IMR-90 (cell line): Measurements from ENCODE around the gene PITHD1. TPM values are rescaled to one million over a fixed set of nuclear protein-coding genes. Genes with fewer than 3 reads are reported as not detected.

Experiments
- ATAC-seq: fragments of 200-7000 bp; cut with Tn5 transposase; 2 replicates; pipeline ENCODE4 v1.9.1; 2020; ENCODE audit warnings: low read depth, mild to moderate bottlenecking, moderate library complexity
- BruUV-seq: library from RNA; stranded (reverse); fragments of 400-500 nt; replicated peaks from 2 replicates; lab custom pipeline; 2021; lab: Mats Ljungman, UMichigan
- CTCF ChIA-PET: fragments of 300-600 bp; formaldehyde crosslinking; extraction: SDS; loops from one replicate; lab custom pipeline; 2021; ENCODE audit warnings: antibody characterized with exemption; lab: Yijun Ruan, JAX
- POLR2A ChIA-PET: fragments of 300-600 bp; sonication (Branson Sonifier 250); formaldehyde crosslinking; loops from one replicate; lab custom pipeline; 2022; ENCODE audit warnings: antibody characterized with exemption; ENCODE audit not compliant: unreplicated experiment; lab: Charles Lee
- DNase-seq: peaks from one replicate; pipeline ENCODE4 v3.0.0; 2013
- H2AFZ ChIP-seq: replicated peaks from 2 replicates; pipeline ENCODE3; 2013; ENCODE audit warnings: low read length, mild to moderate bottlenecking; ENCODE audit not compliant: poor library complexity
- H2AK5ac ChIP-seq: 2 replicates; pipeline ENCODE4 v1.6.1; 2013; ENCODE audit warnings: low read depth, low read length, inconsistent platforms
- H2AK9ac ChIP-seq: replicated peaks from 2 replicates; pipeline ENCODE3; 2013; ENCODE audit warnings: mild to moderate bottlenecking, low read depth, low read length, moderate library complexity; ENCODE audit not compliant: poor library complexity
- H2BK120ac ChIP-seq: 2 replicates; pipeline ENCODE4 v1.6.1; 2013; ENCODE audit warnings: low read depth, low read length, inconsistent platforms
- H2BK15ac ChIP-seq: 3 replicates; pipeline ENCODE4 v1.6.1; 2013; ENCODE audit warnings: low read depth, low read length, inconsistent platforms
- H2BK20ac ChIP-seq: 2 replicates; pipeline ENCODE4 v1.6.1; 2013; ENCODE audit warnings: low read depth, mild to moderate bottlenecking, inconsistent platforms, low read length, moderate library complexity
- H2BK5ac ChIP-seq: 2 replicates; pipeline ENCODE4 v1.6.1; 2013; ENCODE audit warnings: mild to moderate bottlenecking, low read depth, low read length, inconsistent platforms; ENCODE audit not compliant: poor library complexity, severe bottlenecking
- H3K14ac ChIP-seq: replicated peaks from 2 replicates; pipeline ENCODE4 v1.6.1; 2013; ENCODE audit warnings: low read depth, low read length, inconsistent platforms
- H3K18ac ChIP-seq: 2 replicates; pipeline ENCODE4 v1.6.1; 2013; ENCODE audit warnings: low read depth, low read length, control low read depth
- H3K23ac ChIP-seq: 2 replicates; pipeline ENCODE4 v1.6.1; 2013; ENCODE audit warnings: low read depth, low read length, inconsistent platforms
- H3K27ac ChIP-seq: 2 replicates; pipeline ENCODE4 v1.5.1; 2013; ENCODE audit warnings: mild to moderate bottlenecking, control low read depth, low read length; ENCODE audit not compliant: insufficient read depth
- H3K27me3 ChIP-seq: 2 replicates; pipeline ENCODE4 v1.6.1; 2013; ENCODE audit warnings: low read length; ENCODE audit not compliant: control insufficient read depth, insufficient read depth
- H3K36me3 ChIP-seq: 2 replicates; pipeline ENCODE4 v1.6.1; 2013; ENCODE audit warnings: low read length, mixed read lengths; ENCODE audit not compliant: control insufficient read depth, insufficient read depth
- H3K4ac ChIP-seq: 2 replicates; pipeline ENCODE4 v1.6.1; 2013; ENCODE audit warnings: low read depth, low read length, inconsistent platforms
- H3K4me1 ChIP-seq: 2 replicates; pipeline ENCODE4 v1.6.1; 2013; ENCODE audit warnings: low read length, mixed read lengths; ENCODE audit not compliant: control insufficient read depth, insufficient read depth
- H3K4me2 ChIP-seq: 2 replicates; pipeline ENCODE4 v1.6.1; 2013; ENCODE audit warnings: low read depth, mild to moderate bottlenecking, control low read depth, low read length, moderate library complexity
- H3K4me3 ChIP-seq: 2 replicates; pipeline ENCODE4 v1.5.1; 2013; ENCODE audit warnings: low read depth, mild to moderate bottlenecking, control low read depth, low read length, moderate library complexity; ENCODE audit not compliant: insufficient read depth
- H3K56ac ChIP-seq: 2 replicates; pipeline ENCODE4 v1.6.1; 2013; ENCODE audit warnings: low read length, inconsistent platforms; ENCODE audit not compliant: insufficient read depth; ENCODE audit errors: extremely low read depth
- H3K79me1 ChIP-seq, 2 experiments: 2 replicates each; pipeline ENCODE4 v1.6.1; 2013; ENCODE audit warnings: low read length in 2 of 2, inconsistent platforms in 1 of 2, low read depth in 1 of 2
- H3K9ac ChIP-seq: 2 replicates; pipeline ENCODE4 v1.6.1; 2013; ENCODE audit warnings: low read depth, low read length, control low read depth
- H3K9me1 ChIP-seq: 2 replicates; pipeline ENCODE4 v1.6.1; 2013; ENCODE audit warnings: low read length, inconsistent platforms; ENCODE audit not compliant: insufficient read depth
- H3K9me3 ChIP-seq: 2 replicates; pipeline ENCODE4 v1.6.1; 2013; ENCODE audit warnings: low read length; ENCODE audit not compliant: control insufficient read depth, insufficient read depth
- H4K20me1 ChIP-seq: 2 replicates; pipeline ENCODE4 v1.6.1; 2013; ENCODE audit warnings: low read length, inconsistent platforms; ENCODE audit not compliant: insufficient read depth
- H4K5ac ChIP-seq: 2 replicates; pipeline ENCODE4 v1.6.1; 2013; ENCODE audit warnings: mild to moderate bottlenecking, low read depth, low read length, control low read depth
- H4K8ac ChIP-seq, 2 experiments: 2 replicates each; pipeline ENCODE4 v1.6.1; 2013; ENCODE audit warnings: low read depth in 2 of 2, low read length in 2 of 2, control low read depth in 1 of 2, inconsistent platforms in 1 of 2
- H4K91ac ChIP-seq: 2 replicates; pipeline ENCODE4 v1.6.1; 2013; ENCODE audit warnings: low read depth, low read length, inconsistent platforms; ENCODE audit not compliant: insufficient read depth
- RAD21 ChIP-seq: IDR thresholded peaks from 2 replicates; pipeline ENCODE4 v1.6.1; 2012; ENCODE audit warnings: low read length, improper control_type of control experiment
- USF2 ChIP-seq: fragments of 150-350 bp; IDR thresholded peaks from 2 replicates; pipeline ENCODE4 v1.6.1; 2017; ENCODE audit warnings: mild to moderate bottlenecking, antibody characterized with exemption, low read length, low read depth
- WGBS, 2 experiments: methylation state at CpG; one replicate each; pipeline versions ENCODE4 v1.1.5 to v1.1.7; 2013; ENCODE audit warnings: missing lambda C conversion rate in 2 of 2; ENCODE audit not compliant: insufficient read length in 1 of 2; ENCODE audit errors: extremely low coverage in 2 of 2; 5-methylcytosine and 5-hydroxymethylcytosine counted together
- dilution Hi-C: fragments of 300-500 bp; cut with HindIII; formaldehyde crosslinking; loops from one replicate; pipeline ENCODE4 v1.14.3; 2018; ENCODE audit warnings: low sequenced_read_pairs; ENCODE audit not compliant: unreplicated experiment
- in situ Hi-C: fragments of 300-500 bp; cut with MboI; formaldehyde crosslinking; loops from 3 replicates; pipeline ENCODE4 v1.14.3; 2019; ENCODE audit warnings: low sequenced_read_pairs, inconsistent platforms, mixed read lengths
- intact Hi-C: fragments of 100-400 bp; cut with micrococcal nuclease; formaldehyde crosslinking; loops from 2 replicates; pipeline ENCODE4 v1.10.0; 2022
- polyA plus RNA-seq, 3 experiments: library from polyadenylated mRNA; depleted of rRNA; stranded (reverse); fragments of >200 nt; gene quantifications; 2 replicates each; pipeline ENCODE4 v1.2.3, GENCODE V29; 2012; ENCODE audit warnings: low replicate concordance in 1 of 3
- total RNA-seq: library from RNA; depleted of rRNA; stranded (reverse); fragments of >200 nt; gene quantifications from 2 replicates; pipeline ENCODE4 v1.2.3, GENCODE V29; 2012

The PITHD1 gene
- total and polyA plus RNA-seq, 2 of the 4 experiments (the other 2 are of a cell fraction) = 23.8 to 32.0 TPM

- ChIA-PET CTCF (interaction anchor here (1.8 kb wide), 1 partner anchor 16 kb away, joined by 7 read pairs; no protein-coding TSS in a partner anchor), POLR2A (interaction anchor here (0.6 kb wide), 1 partner anchor 134 kb away, joined by 10 read pairs; no protein-coding TSS in a partner anchor)
- H4K20me1 ChIP-seq = peaks cover 9% of the 10 kb centered on the region; the same call in 1 of the 2 replicates
- peaks cover 14% of the 10 kb centered on the region for H3K4me1 ChIP-seq
- H4K5ac ChIP-seq = no peak overlapping the region
- intact Hi-C loops = no loop called here
- no peak overlapping the region for H2BK5ac ChIP-seq
- H2BK120ac ChIP-seq = no peak overlapping the region
- H2BK20ac ChIP-seq = no peak overlapping the region
- peaks cover 22 to 48% of the 10 kb centered on the region in 2 experiments; a peak in 3 of 4 replicates for H3K79me1 ChIP-seq
- no peak overlapping the region for H2BK15ac ChIP-seq
- no peak overlapping the region for H3K56ac ChIP-seq
- no peak overlapping the region for H3K23ac ChIP-seq
- H3K14ac ChIP-seq = no peak overlapping the region
- H3K9ac ChIP-seq = no peak overlapping the region
- no peak overlapping the region for H2AK5ac ChIP-seq
- no peak overlapping the region for H3K4ac ChIP-seq
- peaks cover 15% of the 10 kb centered on the region for H3K36me3 ChIP-seq
- no peak overlapping the region for H2AFZ ChIP-seq
- WGBS, 2 experiments = no CpG with 5 or more reads among the region's 3 CpGs
- no peaks in the 10 kb centered on the region for H3K9me3 ChIP-seq
- no peak overlapping the region for H4K91ac ChIP-seq
- TF ChIP-seq USF2 (no peak), RAD21 (no peak)
- no peak overlapping the region for H3K27ac ChIP-seq
- no peak overlapping the region for H3K18ac ChIP-seq
- ATAC-seq (no peak), DNase-seq (no peak)
- dilution Hi-C loops = no loop called here
- BruUV-seq = no TSS peak
- no peak overlapping the region for H4K8ac ChIP-seq
- no peaks in the 10 kb centered on the region for H3K27me3 ChIP-seq
- no peak overlapping the region for H3K4me3 ChIP-seq
- in situ Hi-C loops = no loop called here
- peaks cover 9% of the 10 kb centered on the region for H3K9me1 ChIP-seq
- no peak overlapping the region for H3K4me2 ChIP-seq
- no peak overlapping the region for H2AK9ac ChIP-seq
These were observed 9.5 kb downstream of the PITHD1 start for GRCh38 chr1:23787701-23788100.
